Transverse colon (tissue), 4 donors: ENCODE data around the gene POC1B.

ENCODE experiments used
- CTCF ChIP-seq, 5 experiments: fragments of 200-600 bp in 3 of 5; fragments of 450-650 bp in 2 of 5; sonication (generic) in 3 of 5; IDR thresholded peaks; 1 replicate in 2 of 5; 2 replicates in 3 of 5; pipeline ENCODE4 v1.5.1; 2016 to 2017; ENCODE audit warnings: antibody characterized with exemption in 5 of 5, inconsistent platforms in 3 of 5, mild to moderate bottlenecking in 2 of 5, moderate library complexity in 1 of 5
- POLR2A ChIP-seq: fragments of 450-650 bp; IDR thresholded peaks from one replicate; pipeline ENCODE4 v1.6.1; 2016; ENCODE audit warnings: antibody characterized with exemption, mild to moderate bottlenecking, moderate library complexity
- POLR2AphosphoS5 ChIP-seq, 3 donors: sonication (generic); formaldehyde crosslinking; IDR thresholded peaks; one replicate each; pipeline ENCODE4 v1.6.1; 2016; ENCODE audit warnings: antibody characterized with exemption in 3 of 3

- TF ChIP-seq CTCF (IDR thresholded peaks at IDR 0.05) (no peak), POLR2A (no peak), POLR2AphosphoS5 (IDR thresholded peaks at IDR 0.05) (no peak)
Measured at GRCh38 chr12:89448951-89449371, 76.9 kb downstream of the POC1B start.
